Kidney (tissue), 14 donors: ENCODE measurements around the gene IL17RB. TPM values are rescaled to one million over a fixed set of nuclear protein-coding genes. Genes with fewer than 3 reads are reported as not detected.
A peak's percentile ranks its signal among the peaks of the same experiment; 100 is the strongest.

Source experiments
- DNase-seq, 5 donors: peaks; one replicate each; pipeline ENCODE4 v3.0.0-alpha.2; 2013 to 2020
- FAIRE-seq: peaks from 2 replicates; lab custom pipeline; 2012; peaks lifted over from hg19 to GRCh38; lab: Jason Lieb, UNC
- H3K27ac ChIP-seq, 2 donors: one replicate each; pipeline ENCODE4 v1.7.0; 2013; ENCODE audit warnings: low read depth in 2 of 2, low read length in 2 of 2, inconsistent platforms in 1 of 2
- H3K27me3 ChIP-seq: one replicate; pipeline ENCODE4 v1.7.1; 2013; ENCODE audit warnings: low read length, inconsistent platforms; ENCODE audit not compliant: control insufficient read depth, insufficient read depth
- H3K36me3 ChIP-seq, 3 donors: one replicate each; pipeline versions ENCODE4 v1.7.0 to v1.7.1; 2013; ENCODE audit warnings: low read length in 3 of 3, control low read depth in 1 of 3, inconsistent platforms in 1 of 3; ENCODE audit not compliant: insufficient read depth in 3 of 3, control insufficient read depth in 2 of 3
- H3K4me1 ChIP-seq, 3 donors: one replicate each; pipeline versions ENCODE4 v1.7.0 to v1.7.1; 2013; ENCODE audit warnings: low read length in 3 of 3, inconsistent platforms in 1 of 3, low read depth in 1 of 3; ENCODE audit not compliant: control insufficient read depth in 2 of 3, insufficient read depth in 2 of 3
- H3K4me3 ChIP-seq, 3 donors: one replicate each; pipeline versions ENCODE4 v1.7.0 to v1.8.1; 2013; ENCODE audit warnings: low read length in 3 of 3, control low read depth in 1 of 3, inconsistent platforms in 1 of 3
- H3K9ac ChIP-seq, 3 donors: one replicate each; pipeline versions ENCODE4 v1.7.0 to v1.7.1; 2013; ENCODE audit warnings: low read length in 3 of 3, control low read depth in 1 of 3, inconsistent platforms in 1 of 3
- H3K9me3 ChIP-seq, 3 donors: one replicate each; pipeline versions ENCODE4 v1.7.0 to v1.7.1; 2013; ENCODE audit warnings: low read length in 3 of 3, control low read depth in 1 of 3, inconsistent platforms in 1 of 3; ENCODE audit not compliant: control insufficient read depth in 2 of 3, insufficient read depth in 1 of 3
- CTCF ChIP-seq: IDR thresholded peaks from 3 replicates; pipeline ENCODE4 v1.5.1; 2012; ENCODE audit warnings: mild to moderate bottlenecking, moderate library complexity, borderline replicate concordance; ENCODE audit not compliant: insufficient read depth; ENCODE audit errors: extremely low read depth
- intact Hi-C: fragments of 100-400 bp; cut with DNase I; formaldehyde crosslinking; loops from one replicate; pipeline ENCODE4 v1.11.1; 2022
- polyA plus RNA-seq: library from polyadenylated mRNA; stranded (reverse); fragments of 350-450 nt; fragmentation: Illumina TruSeq; extraction: RNeasy Lipid Tissue Mini Kit (QIAGEN cat#74804); gene quantifications from one replicate; pipeline ENCODE4 v1.2.3, GENCODE V29; 2014; ENCODE audit warnings: low read depth, low replicate concordance; ENCODE audit not compliant: insufficient read depth
- total RNA-seq: library from RNA; stranded (reverse); fragmentation: NEBNext Ultra II Directional; extraction: Animal tissue kit (Norgen Biotek cat#: 25700); gene quantifications from one replicate; pipeline ENCODE4 v1.2.1, GENCODE V29; 2021
- donor health status: control.
- donor health status: control.
- donor health status: control.
- donor health status: control.
- donor health status: control.
- donor health status: DM: yes; HTN: yes; CAD: no.
- donor health status: Normal renal cell carcinoma (clear cell type).

Gene IL17RB
- total and polyA plus RNA-seq, 2 donors from 2014 or later: 27.7 to 87.4 TPM

GRCh38 chr3:53902067-53902466 lies 55.7 kb downstream of the IL17RB start:
- no peak overlapping the region for H3K27ac ChIP-seq
- no peak for FAIRE-seq
- TF ChIP-seq CTCF: no peak

GRCh38 chr3:53902711-53903110 lies 56.3 kb downstream of the IL17RB start:
- TF ChIP-seq CTCF: no peak
- Histone ChIP-seq H3K4me1 (no peaks in the 10 kb centered on the region), H3K36me3 (no peaks in the 10 kb centered on the region), H3K4me3 (no peak overlapping the region), H3K9me3 (no peaks in the 10 kb centered on the region), H3K27ac (no peak overlapping the region), H3K27me3 (no peaks in the 10 kb centered on the region), H3K9ac (no peak overlapping the region)
- DNase-seq (peak in 1 of 5 donors; percentile 8), FAIRE-seq (no peak)
- intact Hi-C loops: no loop called here

More at GRCh38 chr3:53902067-53902466, 55.7 kb downstream of the IL17RB start:
- intact Hi-C loops: no loop called here
- Histone ChIP-seq H3K27me3 (no peaks in the 10 kb centered on the region), H3K4me3 (no peak overlapping the region), H3K4me1 (no peaks in the 10 kb centered on the region), H3K9me3 (no peaks in the 10 kb centered on the region), H3K9ac (no peak overlapping the region), H3K36me3 (no peaks in the 10 kb centered on the region)
- no peak for DNase-seq

GRCh38 chr3:53913401-53913800 lies 67.0 kb downstream of the IL17RB start:
- H3K9ac ChIP-seq: no peak overlapping the region
- H3K36me3 ChIP-seq: no peaks in the 10 kb centered on the region
- H3K4me3 ChIP-seq: no peak overlapping the region
- TF ChIP-seq CTCF: no peak
- intact Hi-C loops: no loop called here
- FAIRE-seq (no peak), DNase-seq (no peak)
- H3K27ac ChIP-seq: no peak overlapping the region
- no peaks in the 10 kb centered on the region for H3K27me3 ChIP-seq
- H3K9me3 ChIP-seq: peaks cover 0 to 1% (median 0%) of the 10 kb centered on the region in 3 donors
- H3K4me1 ChIP-seq: no peaks in the 10 kb centered on the region

Other genes starting within 250 kb of the IL17RB start
- gene CHDH, start 149 bp upstream of the IL17RB start, total RNA-seq: 33.4 TPM
- gene CHDH, start 149 bp upstream of the IL17RB start, polyA plus RNA-seq: 26.5 TPM
- 29.6 TPM for gene ACTR8, start 35.6 kb downstream of the IL17RB start, total RNA-seq
- gene ACTR8, start 35.6 kb downstream of the IL17RB start, polyA plus RNA-seq: 20.4 TPM
- 51.0 TPM for gene SELENOK, start 45.3 kb downstream of the IL17RB start, total RNA-seq
- gene SELENOK, start 45.3 kb downstream of the IL17RB start, polyA plus RNA-seq: 106 TPM